K562 (cell line): ENCODE results near the gene RBM20. TPM values are rescaled to one million over a fixed set of nuclear protein-coding genes. Genes with fewer than 3 reads are reported as not detected.

ENCODE experiments used
- ATAC-seq: fragments of 200-7000 bp; cut with Tn5 transposase; 3 replicates; pipeline ENCODE4 v1.9.1; 2020; ENCODE audit warnings: moderate library complexity
- BruUV-seq: library from RNA; stranded (reverse); fragments of 400-500 nt; replicated peaks from 2 replicates; lab custom pipeline; 2021; lab: Mats Ljungman, UMichigan
- CTCF ChIA-PET: fragments of 300-600 bp; formaldehyde crosslinking; extraction: SDS; loops from one replicate; lab custom pipeline; 2021; ENCODE audit warnings: low intra/inter-chr PET ratio; lab: Yijun Ruan, JAX
- POLR2A ChIA-PET: fragments of 300-600, 350-650 bp; sonication (Branson Sonifier 250); formaldehyde crosslinking; extraction: SDS; loops from one replicate; lab custom pipeline; 2021; ENCODE audit warnings: antibody characterized with exemption, inconsistent platforms; lab: Yijun Ruan, JAX
- DNase-seq, 4 experiments: peaks; one replicate each; pipeline versions ENCODE4 v3.0.0 to v3.0.0-alpha.2; 2011 to 2018; ENCODE audit warnings: low spot score in 3 of 4, mixed read lengths in 3 of 4; ENCODE audit errors: extremely low read depth in 1 of 4
- FAIRE-seq: peaks from 2 replicates; lab custom pipeline; 2011; peaks lifted over from hg19 to GRCh38; lab: Jason Lieb, UNC
- H2AFZ ChIP-seq: 2 replicates; pipeline ENCODE4 v1.6.0; 2011; ENCODE audit warnings: low read depth, low read length, control low read depth, inconsistent platforms
- H3K27ac ChIP-seq: fragments of 200-600 bp; 3 replicates; pipeline ENCODE4 v1.8.0; 2011; ENCODE audit warnings: low read depth, mild to moderate bottlenecking, control low read depth, inconsistent platforms, low read length, moderate library complexity, mixed read lengths; ENCODE audit errors: extremely low read depth
- H3K27me3 ChIP-seq, 2 experiments: fragments of 300-600 bp in 1 of 2; 2 replicates in 1 of 2; 3 replicates in 1 of 2; pipeline versions ENCODE4 v1.6.0 to v1.8.0; 2011; ENCODE audit warnings: inconsistent platforms in 2 of 2, low read length in 2 of 2, mild to moderate bottlenecking in 1 of 2, mixed read lengths in 1 of 2, moderate library complexity in 1 of 2; ENCODE audit not compliant: control insufficient read depth in 2 of 2, insufficient read depth in 2 of 2
- H3K36me3 ChIP-seq: fragments of 300-600 bp; 3 replicates; pipeline ENCODE4 v1.8.0; 2011; ENCODE audit warnings: mild to moderate bottlenecking, low read length, inconsistent platforms; ENCODE audit not compliant: control insufficient read depth, insufficient read depth
- H3K4me1 ChIP-seq, 2 experiments: fragments of 200-600 bp in 1 of 2; replicated peaks in 1 of 2; 2 replicates in 1 of 2; 3 replicates in 1 of 2; pipeline versions ENCODE4 v1.5.1 to v1.8.0; 2011; ENCODE audit warnings: inconsistent platforms in 2 of 2, low read length in 2 of 2, mild to moderate bottlenecking in 1 of 2, mixed read lengths in 1 of 2, moderate library complexity in 1 of 2; ENCODE audit not compliant: control insufficient read depth in 2 of 2, insufficient read depth in 2 of 2
- H3K4me2 ChIP-seq: 2 replicates; pipeline ENCODE4 v1.6.1; 2011; ENCODE audit warnings: low read length, control low read depth, inconsistent platforms, mixed read lengths; ENCODE audit not compliant: insufficient read depth
- H3K4me3 ChIP-seq: fragments of 200-600 bp; sonication (generic), shearing (Covaris generic); 2 replicates; pipeline ENCODE4 v1.5.1; 2016; ENCODE audit warnings: control low read depth, inconsistent platforms
- H3K79me2 ChIP-seq: fragments of 200-600 bp; 3 replicates; pipeline ENCODE4 v1.8.0; 2011; ENCODE audit warnings: low read length, inconsistent platforms; ENCODE audit not compliant: control insufficient read depth, insufficient read depth
- H3K9ac ChIP-seq, 2 experiments: 2 replicates each; pipeline versions ENCODE4 v1.6.0 to v1.6.1; 2011; ENCODE audit warnings: low read depth in 2 of 2, low read length in 2 of 2, control low read depth in 1 of 2, inconsistent platforms in 1 of 2, mild to moderate bottlenecking in 1 of 2, mixed read lengths in 1 of 2; ENCODE audit not compliant: insufficient read depth in 1 of 2
- H3K9me1 ChIP-seq: one replicate; pipeline ENCODE4 v1.6.0; 2011; ENCODE audit warnings: inconsistent platforms, mild to moderate bottlenecking, low read length, moderate library complexity; ENCODE audit not compliant: control insufficient read depth, insufficient read depth
- H3K9me3 ChIP-seq: replicated peaks from 2 replicates; pipeline ENCODE4 v1.5.1; 2011; ENCODE audit warnings: low read depth, low read length, inconsistent platforms; ENCODE audit not compliant: control insufficient read depth, insufficient read depth
- H4K20me1 ChIP-seq: replicated peaks from 2 replicates; pipeline ENCODE4 v1.6.1; 2011; ENCODE audit warnings: low read length, inconsistent platforms, mixed read lengths; ENCODE audit not compliant: control insufficient read depth, insufficient read depth
- FOXA3 ChIP-seq, 2 experiments: fragments of 450-650 bp in 1 of 2; sonication (generic) in 1 of 2; formaldehyde crosslinking; IDR thresholded peaks in 1 of 2; conservative IDR thresholded peaks in 1 of 2; 2 replicates each; pipeline versions ENCODE4 v1.4.0 to v1.8.0; 2020 to 2022; ENCODE audit warnings: mild to moderate bottlenecking in 2 of 2, missing genetic modification reagents in 1 of 2
- MTA3 ChIP-seq: fragments of 450-650 bp; formaldehyde crosslinking; IDR thresholded peaks from 2 replicates; pipeline ENCODE4 v1.6.1; 2017; ENCODE audit warnings: mild to moderate bottlenecking, borderline replicate concordance
- NUFIP1 ChIP-seq: fragments of 450-650 bp; IDR thresholded peaks from 2 replicates; pipeline ENCODE4 v1.6.1; 2018; ENCODE audit not compliant: partially characterized antibody
- ZNF133 ChIP-seq: fragments of 250-450 bp; sonication (Bioruptor Pico); IDR thresholded peaks from 2 replicates; pipeline ENCODE4 v1.4.0; 2020; ENCODE audit warnings: mild to moderate bottlenecking
- ZNF174 ChIP-seq: fragments of 250-450 bp; sonication (Bioruptor Pico); IDR thresholded peaks from 2 replicates; pipeline ENCODE4 v1.4.0; 2020; ENCODE audit warnings: mild to moderate bottlenecking
- WGBS: fragments of 100-300 bp; shearing (Covaris generic); methylation state at CpG from one replicate; pipeline ENCODE4 v1.1.6; 2016; ENCODE audit warnings: low coverage, mixed read lengths; ENCODE audit not compliant: insufficient coverage; ENCODE audit errors: missing lambda C conversion rate; 5-methylcytosine and 5-hydroxymethylcytosine counted together
- in situ Hi-C: fragments of 300-500 bp; cut with MboI; formaldehyde crosslinking; loops from 4 replicates; pipeline ENCODE4 v1.15.0; 2018; ENCODE audit warnings: inconsistent platforms, mixed read lengths
- intact Hi-C: fragments of 100-400 bp; cut with micrococcal nuclease; formaldehyde crosslinking; loops from 2 replicates; pipeline ENCODE4 v1.14.2; 2022
- polyA plus RNA-seq, 8 experiments: library from polyadenylated mRNA; depleted of rRNA in 4 of 8; stranded (reverse) in 5 of 8; unstranded in 3 of 8; fragments of >200 nt; fragmentation: Nextera tagmentation in 2 of 8; fragmentation: Illumina TruSeq in 1 of 8; extraction: Ambion mirVana in 2 of 8; extraction: Trizol in 1 of 8; gene quantifications; 2 replicates each; pipeline versions ENCODE4 v1.2.1 to v1.2.3, GENCODE V29; 2011 to 2014; ENCODE audit warnings: inconsistent platforms in 1 of 8, missing spikeins in 1 of 8
- total RNA-seq, 7 experiments: library from RNA; depleted of rRNA in 6 of 7; stranded (reverse); fragments of >200 nt in 6 of 7; fragmentation: Illumina TruSeq in 2 of 7; extraction: Trizol in 2 of 7; gene quantifications; 2 replicates each; pipeline versions ENCODE4 v1.2.1 to v1.2.3, GENCODE V29; 2011 to 2021; ENCODE audit warnings: low replicate concordance in 1 of 7
- TF ChIP-seq, protein P1 (sequence below): sonication (generic); formaldehyde crosslinking; IDR thresholded peaks from 2 replicates; pipeline ENCODE4 v1.8.1; 2023; ENCODE audit warnings: missing genetic modification reagents, mild to moderate bottlenecking, borderline replicate concordance
- TF ChIP-seq, protein P2 (sequence below): sonication (generic); formaldehyde crosslinking; IDR thresholded peaks from 2 replicates; pipeline ENCODE4 v1.8.0; 2022; ENCODE audit warnings: mild to moderate bottlenecking, missing genetic modification reagents
- TF ChIP-seq, protein P3 (sequence below): fragments of 250-450 bp; sonication (Bioruptor Pico); IDR thresholded peaks from 2 replicates; pipeline ENCODE4 v1.9.0; 2021; ENCODE audit warnings: mild to moderate bottlenecking, inconsistent platforms
- TF ChIP-seq, protein P4 (sequence below): fragments of 450-650 bp; IDR thresholded peaks from 2 replicates; pipeline ENCODE4 v1.7.0; 2016; ENCODE audit warnings: borderline replicate concordance

Gene RBM20
- total and polyA plus RNA-seq, 9 of the 15 experiments (the other 6 are each of a cell fraction or from before 2014, with no cell fraction given), result 0.63 to 5.7 (median 3.2) TPM

DNA sequence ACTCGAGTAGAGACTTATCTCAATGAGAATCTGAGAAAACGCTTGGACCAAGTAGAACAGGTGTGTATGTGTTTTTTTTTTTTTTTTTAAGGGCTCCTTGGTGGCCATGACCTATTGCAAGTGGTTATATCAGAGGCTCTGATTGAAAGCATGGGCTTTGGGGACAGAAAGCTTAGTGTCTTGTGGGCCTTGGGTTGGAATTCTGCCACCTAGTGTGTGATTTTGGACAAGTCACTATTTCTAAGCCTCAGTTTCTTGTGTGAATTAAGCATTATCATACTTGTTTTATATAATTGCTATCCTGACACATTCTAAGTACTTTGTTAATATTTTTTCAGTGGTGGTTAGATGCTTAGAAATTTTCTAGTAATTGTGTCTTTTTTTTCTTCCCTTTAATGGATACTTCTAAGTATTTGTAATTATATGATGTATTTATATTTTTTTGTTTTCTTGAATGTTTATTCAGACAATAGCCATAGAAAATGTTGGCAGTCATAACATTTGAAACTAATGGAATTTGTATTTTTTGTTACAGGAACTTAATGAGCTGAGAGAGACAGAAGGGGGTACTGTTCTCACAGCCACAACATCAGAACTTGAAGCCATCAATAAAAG is 43.5 kb upstream of the RBM20 start (continued):
- TF ChIP-seq, protein P1, sequence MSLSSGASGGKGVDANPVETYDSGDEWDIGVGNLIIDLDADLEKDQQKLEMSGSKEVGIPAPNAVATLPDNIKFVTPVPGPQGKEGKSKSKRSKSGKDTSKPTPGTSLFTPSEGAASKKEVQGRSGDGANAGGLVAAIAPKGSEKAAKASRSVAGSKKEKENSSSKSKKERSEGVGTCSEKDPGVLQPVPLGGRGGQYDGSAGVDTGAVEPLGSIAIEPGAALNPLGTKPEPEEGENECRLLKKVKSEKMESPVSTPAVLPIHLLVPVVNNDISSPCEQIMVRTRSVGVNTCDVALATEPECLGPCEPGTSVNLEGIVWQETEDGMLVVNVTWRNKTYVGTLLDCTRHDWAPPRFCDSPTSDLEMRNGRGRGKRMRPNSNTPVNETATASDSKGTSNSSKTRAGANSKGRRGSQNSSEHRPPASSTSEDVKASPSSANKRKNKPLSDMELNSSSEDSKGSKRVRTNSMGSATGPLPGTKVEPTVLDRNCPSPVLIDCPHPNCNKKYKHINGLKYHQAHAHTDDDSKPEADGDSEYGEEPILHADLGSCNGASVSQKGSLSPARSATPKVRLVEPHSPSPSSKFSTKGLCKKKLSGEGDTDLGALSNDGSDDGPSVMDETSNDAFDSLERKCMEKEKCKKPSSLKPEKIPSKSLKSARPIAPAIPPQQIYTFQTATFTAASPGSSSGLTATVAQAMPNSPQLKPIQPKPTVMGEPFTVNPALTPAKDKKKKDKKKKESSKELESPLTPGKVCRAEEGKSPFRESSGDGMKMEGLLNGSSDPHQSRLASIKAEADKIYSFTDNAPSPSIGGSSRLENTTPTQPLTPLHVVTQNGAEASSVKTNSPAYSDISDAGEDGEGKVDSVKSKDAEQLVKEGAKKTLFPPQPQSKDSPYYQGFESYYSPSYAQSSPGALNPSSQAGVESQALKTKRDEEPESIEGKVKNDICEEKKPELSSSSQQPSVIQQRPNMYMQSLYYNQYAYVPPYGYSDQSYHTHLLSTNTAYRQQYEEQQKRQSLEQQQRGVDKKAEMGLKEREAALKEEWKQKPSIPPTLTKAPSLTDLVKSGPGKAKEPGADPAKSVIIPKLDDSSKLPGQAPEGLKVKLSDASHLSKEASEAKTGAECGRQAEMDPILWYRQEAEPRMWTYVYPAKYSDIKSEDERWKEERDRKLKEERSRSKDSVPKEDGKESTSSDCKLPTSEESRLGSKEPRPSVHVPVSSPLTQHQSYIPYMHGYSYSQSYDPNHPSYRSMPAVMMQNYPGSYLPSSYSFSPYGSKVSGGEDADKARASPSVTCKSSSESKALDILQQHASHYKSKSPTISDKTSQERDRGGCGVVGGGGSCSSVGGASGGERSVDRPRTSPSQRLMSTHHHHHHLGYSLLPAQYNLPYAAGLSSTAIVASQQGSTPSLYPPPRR (CRISPR knock-in tag), result no peak
- no peak for TF ChIP-seq MTA3

DNA sequence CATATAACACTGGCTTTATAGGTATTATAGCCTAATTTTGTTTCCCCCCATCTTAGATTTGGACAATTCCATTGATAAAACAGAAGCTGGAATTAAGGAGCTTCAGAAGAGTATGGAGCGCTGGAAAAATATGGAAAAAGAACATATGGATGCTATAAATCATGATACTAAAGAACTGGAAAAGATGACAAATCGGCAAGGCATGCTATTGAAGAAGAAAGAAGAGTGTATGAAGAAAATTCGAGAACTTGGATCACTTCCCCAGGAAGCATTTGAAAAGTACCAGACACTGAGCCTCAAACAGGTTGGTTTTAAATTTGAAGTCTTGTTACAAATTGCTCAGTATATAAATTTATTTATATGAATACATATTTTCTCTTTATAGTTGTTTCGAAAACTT is 42.6 kb upstream of the RBM20 start:
- WGBS, result 93% methylated on average over 3 of the region's 4 CpGs

More for the DNA sequence above, 42.6 kb upstream of the RBM20 start:
- intact Hi-C loops, result loop anchor here (2.0 kb wide), 1 partner anchor 291 kb away; no protein-coding TSS in a partner anchor
- POLR2A ChIA-PET, result no interaction called here
- no peak overlapping the region for H3K4me3 ChIP-seq
- ATAC-seq, result no peak
- H4K20me1 ChIP-seq, result no peaks in the 10 kb centered on the region
- BruUV-seq, result no TSS peak
- TF ChIP-seq ZNF133 (CRISPR knock-in tag) (no peak), FOXA3 (CRISPR knock-in tag; conservative IDR thresholded peaks at IDR 0.05 in 1 of 2, IDR thresholded peaks at IDR 0.05 in 1 of 2) (no peak), NUFIP1 (no peak), ZNF174 (CRISPR knock-in tag) (no peak)
- TF ChIP-seq, protein P2, sequence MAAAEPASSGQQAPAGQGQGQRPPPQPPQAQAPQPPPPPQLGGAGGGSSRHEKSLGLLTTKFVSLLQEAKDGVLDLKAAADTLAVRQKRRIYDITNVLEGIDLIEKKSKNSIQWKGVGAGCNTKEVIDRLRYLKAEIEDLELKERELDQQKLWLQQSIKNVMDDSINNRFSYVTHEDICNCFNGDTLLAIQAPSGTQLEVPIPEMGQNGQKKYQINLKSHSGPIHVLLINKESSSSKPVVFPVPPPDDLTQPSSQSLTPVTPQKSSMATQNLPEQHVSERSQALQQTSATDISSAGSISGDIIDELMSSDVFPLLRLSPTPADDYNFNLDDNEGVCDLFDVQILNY (CRISPR knock-in tag), result no peak
- TF ChIP-seq, protein P3, sequence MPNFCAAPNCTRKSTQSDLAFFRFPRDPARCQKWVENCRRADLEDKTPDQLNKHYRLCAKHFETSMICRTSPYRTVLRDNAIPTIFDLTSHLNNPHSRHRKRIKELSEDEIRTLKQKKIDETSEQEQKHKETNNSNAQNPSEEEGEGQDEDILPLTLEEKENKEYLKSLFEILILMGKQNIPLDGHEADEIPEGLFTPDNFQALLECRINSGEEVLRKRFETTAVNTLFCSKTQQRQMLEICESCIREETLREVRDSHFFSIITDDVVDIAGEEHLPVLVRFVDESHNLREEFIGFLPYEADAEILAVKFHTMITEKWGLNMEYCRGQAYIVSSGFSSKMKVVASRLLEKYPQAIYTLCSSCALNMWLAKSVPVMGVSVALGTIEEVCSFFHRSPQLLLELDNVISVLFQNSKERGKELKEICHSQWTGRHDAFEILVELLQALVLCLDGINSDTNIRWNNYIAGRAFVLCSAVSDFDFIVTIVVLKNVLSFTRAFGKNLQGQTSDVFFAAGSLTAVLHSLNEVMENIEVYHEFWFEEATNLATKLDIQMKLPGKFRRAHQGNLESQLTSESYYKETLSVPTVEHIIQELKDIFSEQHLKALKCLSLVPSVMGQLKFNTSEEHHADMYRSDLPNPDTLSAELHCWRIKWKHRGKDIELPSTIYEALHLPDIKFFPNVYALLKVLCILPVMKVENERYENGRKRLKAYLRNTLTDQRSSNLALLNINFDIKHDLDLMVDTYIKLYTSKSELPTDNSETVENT, result no peak
- TF ChIP-seq, protein P4, sequence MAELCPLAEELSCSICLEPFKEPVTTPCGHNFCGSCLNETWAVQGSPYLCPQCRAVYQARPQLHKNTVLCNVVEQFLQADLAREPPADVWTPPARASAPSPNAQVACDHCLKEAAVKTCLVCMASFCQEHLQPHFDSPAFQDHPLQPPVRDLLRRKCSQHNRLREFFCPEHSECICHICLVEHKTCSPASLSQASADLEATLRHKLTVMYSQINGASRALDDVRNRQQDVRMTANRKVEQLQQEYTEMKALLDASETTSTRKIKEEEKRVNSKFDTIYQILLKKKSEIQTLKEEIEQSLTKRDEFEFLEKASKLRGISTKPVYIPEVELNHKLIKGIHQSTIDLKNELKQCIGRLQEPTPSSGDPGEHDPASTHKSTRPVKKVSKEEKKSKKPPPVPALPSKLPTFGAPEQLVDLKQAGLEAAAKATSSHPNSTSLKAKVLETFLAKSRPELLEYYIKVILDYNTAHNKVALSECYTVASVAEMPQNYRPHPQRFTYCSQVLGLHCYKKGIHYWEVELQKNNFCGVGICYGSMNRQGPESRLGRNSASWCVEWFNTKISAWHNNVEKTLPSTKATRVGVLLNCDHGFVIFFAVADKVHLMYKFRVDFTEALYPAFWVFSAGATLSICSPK, result no peak
- TF ChIP-seq, all 486 proteins: peak for 0
- H3K27ac ChIP-seq, result no peak overlapping the region
- no peaks in the 10 kb centered on the region for H3K4me1 ChIP-seq
- CTCF ChIA-PET, result no interaction called here
- H3K9me1 ChIP-seq, result no peaks in the 10 kb centered on the region
- H3K4me2 ChIP-seq, result no peak overlapping the region
- no peaks in the 10 kb centered on the region for H3K79me2 ChIP-seq
- FAIRE-seq (no peak), DNase-seq (no peak)
- no peak overlapping the region for H2AFZ ChIP-seq
- H3K9me3 ChIP-seq, result no peaks in the 10 kb centered on the region
- in situ Hi-C loops, result loop anchor here (25.0 kb wide), 1 partner anchor 286 kb away; no protein-coding TSS in a partner anchor
- peaks cover 87% of the 10 kb centered on the region for H3K36me3 ChIP-seq
- no peak overlapping the region for H3K9ac ChIP-seq
- H3K27me3 ChIP-seq, result no peaks in the 10 kb centered on the region
